ENCODE results near the gene ZNF764. TPM values are rescaled to one million over a fixed set of nuclear protein-coding genes. Genes with fewer than 3 reads are reported as not detected.
"Not testable (repeated sequence)": the region's sequence is repeated elsewhere in the genome, so short reads cannot be mapped to it uniquely, and the experiment has no call there.

The ZNF764 gene
- total RNA-seq, 1 donor from 2014 or later, result 39.0 TPM

DNA sequence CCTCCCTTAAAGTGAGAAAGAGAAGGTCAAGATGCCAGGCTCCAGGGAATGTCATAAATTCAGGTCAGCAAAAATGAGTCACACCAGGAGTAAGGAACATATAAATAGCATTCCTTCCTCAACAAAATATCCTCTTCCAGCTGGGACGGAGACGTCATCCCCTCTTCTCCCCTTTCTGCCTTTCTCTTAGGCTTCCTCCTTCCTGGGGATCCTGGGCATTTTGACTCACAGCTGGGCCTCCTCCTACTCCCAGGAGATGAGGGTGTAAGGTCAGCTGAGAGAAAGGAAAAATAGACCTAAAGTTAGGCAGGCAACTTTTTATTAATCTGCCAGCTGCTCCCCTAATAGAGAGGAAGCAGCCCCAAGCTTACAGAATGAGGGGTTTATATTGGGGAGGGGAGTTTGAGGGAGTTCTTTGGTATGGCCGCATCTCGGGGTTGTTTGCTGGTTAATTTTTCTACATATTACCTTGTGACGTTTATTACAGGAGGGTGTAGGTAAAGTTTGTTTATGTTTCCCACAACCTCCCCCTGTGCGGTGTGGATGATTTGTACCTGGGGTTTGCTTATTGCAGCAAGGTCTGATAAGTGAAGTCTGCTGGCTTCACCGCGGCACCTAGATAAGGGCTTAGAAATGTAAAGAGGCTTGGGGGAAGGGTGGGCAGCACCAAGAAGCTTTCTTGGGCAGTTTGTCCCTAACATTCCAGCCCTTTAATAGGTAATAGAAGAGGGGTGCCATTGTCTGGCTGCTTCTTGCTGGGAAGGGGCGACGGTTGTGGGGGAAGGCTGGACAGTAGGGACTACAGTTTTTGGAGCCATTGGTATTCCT lies 16.5 kb downstream of the ZNF764 start:
- Mint-ChIP-seq H3K27ac (ENCODE audit: unreplicated experiment) (no peak overlapping the region), H3K36me3 (ENCODE audit: unreplicated experiment) (no peaks in the 10 kb centered on the region), H3K9me3 (ENCODE audit: unreplicated experiment) (no peaks in the 10 kb centered on the region), H3K4me3 (ENCODE audit: unreplicated experiment) (no peak overlapping the region), H3K4me1 (ENCODE audit: low read depth, unreplicated experiment) (no peaks in the 10 kb centered on the region), H3K27me3 (ENCODE audit: unreplicated experiment) (peaks cover 3% of the 10 kb centered on the region)
- TF ChIP-seq, protein P1, sequence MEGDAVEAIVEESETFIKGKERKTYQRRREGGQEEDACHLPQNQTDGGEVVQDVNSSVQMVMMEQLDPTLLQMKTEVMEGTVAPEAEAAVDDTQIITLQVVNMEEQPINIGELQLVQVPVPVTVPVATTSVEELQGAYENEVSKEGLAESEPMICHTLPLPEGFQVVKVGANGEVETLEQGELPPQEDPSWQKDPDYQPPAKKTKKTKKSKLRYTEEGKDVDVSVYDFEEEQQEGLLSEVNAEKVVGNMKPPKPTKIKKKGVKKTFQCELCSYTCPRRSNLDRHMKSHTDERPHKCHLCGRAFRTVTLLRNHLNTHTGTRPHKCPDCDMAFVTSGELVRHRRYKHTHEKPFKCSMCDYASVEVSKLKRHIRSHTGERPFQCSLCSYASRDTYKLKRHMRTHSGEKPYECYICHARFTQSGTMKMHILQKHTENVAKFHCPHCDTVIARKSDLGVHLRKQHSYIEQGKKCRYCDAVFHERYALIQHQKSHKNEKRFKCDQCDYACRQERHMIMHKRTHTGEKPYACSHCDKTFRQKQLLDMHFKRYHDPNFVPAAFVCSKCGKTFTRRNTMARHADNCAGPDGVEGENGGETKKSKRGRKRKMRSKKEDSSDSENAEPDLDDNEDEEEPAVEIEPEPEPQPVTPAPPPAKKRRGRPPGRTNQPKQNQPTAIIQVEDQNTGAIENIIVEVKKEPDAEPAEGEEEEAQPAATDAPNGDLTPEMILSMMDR (IDR thresholded peaks at IDR 0.05; ENCODE audit: partially characterized antibody, unreplicated experiment), result no peak
- DNase-seq, result no peak

DNA sequence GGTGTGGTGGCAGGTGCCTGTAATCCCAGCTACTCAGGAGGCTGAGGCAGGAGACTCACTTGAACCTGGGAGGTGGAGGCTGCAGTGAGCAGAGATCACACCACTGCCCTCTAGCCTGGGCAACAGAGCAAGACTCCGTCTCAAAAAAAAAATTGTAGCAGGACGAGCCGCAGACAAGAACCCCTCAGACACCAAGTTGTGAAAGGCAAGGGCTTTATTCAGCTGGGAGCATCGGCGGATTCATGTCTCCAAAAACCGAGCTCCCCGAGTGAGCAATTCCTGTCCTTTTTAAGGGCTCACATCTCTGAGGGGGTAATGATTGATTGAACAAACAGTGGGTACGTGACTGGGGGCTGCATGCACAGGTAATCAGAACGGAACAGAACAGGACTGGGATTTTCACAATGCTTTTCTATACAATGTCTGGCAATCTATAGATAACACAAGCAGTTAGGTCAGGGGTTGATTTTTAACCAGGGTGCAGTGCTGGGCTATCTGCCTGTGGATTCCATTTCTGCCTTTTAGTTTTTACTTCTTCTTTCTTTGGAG lies 17.2 kb downstream of the ZNF764 start:
- H3K27me3 Mint-ChIP-seq (ENCODE audit: unreplicated experiment); H3K9me3 Mint-ChIP-seq (ENCODE audit: unreplicated experiment); DNase-seq; H3K4me3 Mint-ChIP-seq (ENCODE audit: unreplicated experiment); H3K27ac Mint-ChIP-seq (ENCODE audit: unreplicated experiment); H3K36me3 Mint-ChIP-seq (ENCODE audit: unreplicated experiment); H3K4me1 Mint-ChIP-seq (ENCODE audit: low read depth, unreplicated experiment): not testable (repeated sequence)

DNA sequence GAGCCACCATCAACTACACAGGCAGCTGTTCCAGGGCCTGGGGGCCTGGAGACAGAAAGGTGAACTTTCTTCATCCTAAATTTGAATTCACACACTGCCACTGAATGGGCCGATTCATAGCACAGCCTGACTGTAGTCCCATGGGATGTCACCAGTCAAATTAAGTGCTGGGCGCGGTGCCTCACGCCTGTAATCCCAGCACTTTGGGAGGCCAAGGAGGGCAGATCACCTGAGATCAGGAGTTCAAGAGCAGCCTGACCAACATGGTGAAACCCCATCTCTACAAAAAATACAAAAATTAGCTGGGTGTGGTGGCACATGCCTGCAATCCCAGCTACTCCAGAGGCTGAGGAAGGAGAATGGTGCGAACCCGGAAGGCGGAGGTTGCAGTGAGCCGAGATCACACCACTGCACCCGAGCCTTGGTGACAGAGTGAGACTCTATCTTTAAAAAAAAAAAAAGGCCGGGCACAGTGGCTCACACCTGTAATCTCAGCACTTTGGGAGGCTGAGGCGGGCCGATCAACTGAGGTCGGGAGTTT lies 18.1 kb downstream of the ZNF764 start:
- H3K4me1 Mint-ChIP-seq (ENCODE audit: low read depth, unreplicated experiment); H3K36me3 Mint-ChIP-seq (ENCODE audit: unreplicated experiment); H3K9me3 Mint-ChIP-seq (ENCODE audit: unreplicated experiment); DNase-seq; H3K27ac Mint-ChIP-seq (ENCODE audit: unreplicated experiment); H3K4me3 Mint-ChIP-seq (ENCODE audit: unreplicated experiment); H3K27me3 Mint-ChIP-seq (ENCODE audit: unreplicated experiment): not testable (repeated sequence)

DNA sequence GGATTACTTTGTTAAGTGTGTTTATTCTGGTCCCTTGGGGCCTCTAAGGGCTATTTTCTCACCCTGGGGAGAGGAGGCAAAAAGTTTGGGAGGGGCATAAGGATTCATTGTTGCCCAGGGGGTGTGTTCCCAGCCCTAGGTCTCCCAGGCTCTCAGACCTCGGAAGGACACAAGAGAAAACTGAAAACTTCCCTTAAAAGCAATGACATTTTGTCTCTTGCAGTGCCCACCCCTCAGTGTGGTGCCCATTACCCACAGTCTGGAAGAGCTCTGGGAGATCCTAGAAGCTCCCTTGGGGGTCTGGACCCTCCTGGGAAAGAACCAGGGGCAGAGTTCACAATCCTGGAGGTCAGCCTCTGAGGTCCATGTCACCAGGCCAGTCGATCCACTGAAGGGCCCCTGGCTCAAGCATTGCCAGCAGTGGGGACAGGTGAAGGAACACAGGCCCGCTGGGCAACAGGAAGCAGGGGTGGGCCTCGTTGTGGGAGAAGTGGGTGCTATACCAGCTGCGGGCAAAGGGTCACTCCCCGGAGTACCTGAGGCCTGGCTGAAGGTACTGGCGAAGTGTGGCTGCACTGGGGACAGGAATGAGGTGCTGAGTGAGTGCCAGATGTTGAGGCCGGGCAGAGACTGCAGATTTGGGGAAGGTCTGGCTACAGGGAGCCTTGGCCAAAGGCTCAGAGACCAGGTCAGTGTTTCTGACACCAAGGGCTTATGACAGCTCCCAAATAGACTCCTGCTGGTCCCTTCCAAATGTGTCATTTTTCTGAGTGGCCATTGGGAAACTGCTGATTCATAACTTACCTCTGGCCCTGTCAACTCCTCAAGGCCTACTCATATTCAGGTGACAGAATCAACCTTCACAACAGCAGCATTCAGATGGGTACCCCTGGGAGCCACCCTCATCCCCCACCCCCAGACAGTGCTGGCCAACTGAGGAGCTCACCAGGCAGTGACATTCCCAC lies 18.9 kb downstream of the ZNF764 start:
- Mint-ChIP-seq H3K27ac (ENCODE audit: unreplicated experiment) (no peak overlapping the region), H3K36me3 (ENCODE audit: unreplicated experiment) (no peaks in the 10 kb centered on the region), H3K9me3 (ENCODE audit: unreplicated experiment) (peaks cover 8% of the 10 kb centered on the region), H3K27me3 (ENCODE audit: unreplicated experiment) (peaks cover 4% of the 10 kb centered on the region), H3K4me3 (ENCODE audit: unreplicated experiment) (no peak overlapping the region), H3K4me1 (ENCODE audit: low read depth, unreplicated experiment) (peaks cover 3% of the 10 kb centered on the region)
- TF ChIP-seq, protein P1 (IDR thresholded peaks at IDR 0.05; ENCODE audit: partially characterized antibody, unreplicated experiment), result no peak
- DNase-seq, result no peak

DNA sequence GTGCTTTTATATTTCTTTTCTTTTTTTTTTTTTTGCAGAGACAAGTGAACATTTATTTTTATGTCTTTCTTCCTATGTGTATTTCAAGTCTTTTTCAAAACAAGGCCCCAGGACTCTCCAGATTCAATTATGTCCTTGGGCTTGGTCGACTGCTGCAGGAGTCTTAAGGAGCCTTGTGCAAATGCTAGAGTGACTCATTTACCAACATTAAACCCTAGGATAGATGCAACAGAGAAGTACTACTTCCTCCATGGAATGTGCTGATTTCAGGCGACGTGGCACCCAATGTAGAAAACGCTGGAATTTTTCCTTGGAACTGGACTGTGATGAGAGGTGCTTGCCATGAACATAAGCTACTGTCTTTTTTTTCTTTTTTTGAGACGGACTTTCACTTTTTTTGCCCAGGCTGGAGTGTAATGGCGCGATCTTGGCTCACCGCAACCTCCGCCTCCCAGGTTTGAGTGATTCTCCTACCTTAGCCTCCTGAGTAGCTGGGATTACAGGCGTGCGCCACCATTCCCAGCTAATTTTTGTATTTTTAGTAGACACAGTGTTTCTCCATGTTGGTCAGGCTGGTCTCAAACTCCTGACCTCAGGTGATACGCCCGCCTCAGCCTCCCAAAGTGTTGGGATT lies 21.7 kb downstream of the ZNF764 start:
- peaks cover 12% of the 10 kb centered on the region for H3K9me3 Mint-ChIP-seq (ENCODE audit: unreplicated experiment)
- not testable (repeated sequence) for H3K27ac Mint-ChIP-seq (ENCODE audit: unreplicated experiment); H3K27me3 Mint-ChIP-seq (ENCODE audit: unreplicated experiment)

DNA sequence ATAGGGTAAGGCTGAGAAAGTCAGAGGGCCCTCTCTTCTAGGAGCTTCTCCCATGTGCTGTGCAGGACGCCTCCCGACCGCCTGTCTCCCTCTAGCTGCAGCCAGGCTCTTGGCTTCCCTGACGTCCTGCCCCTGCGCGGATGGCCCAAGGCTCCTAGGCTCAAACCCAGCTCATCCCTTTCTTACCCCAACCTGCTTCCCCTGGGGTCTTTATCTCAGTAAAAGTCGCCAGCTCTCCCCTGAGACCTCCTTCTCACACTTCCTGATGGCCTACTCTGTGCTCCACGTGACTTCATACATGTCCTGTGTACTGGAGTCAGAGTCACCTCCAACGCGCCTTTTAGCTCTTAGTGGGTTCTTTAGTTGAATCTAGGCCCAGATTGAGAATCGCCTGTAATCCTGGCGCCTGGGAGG lies 22.4 kb downstream of the ZNF764 start:
- peaks cover 12% of the 10 kb centered on the region for H3K9me3 Mint-ChIP-seq (ENCODE audit: unreplicated experiment)
- TF ChIP-seq, protein P1 (IDR thresholded peaks at IDR 0.05; ENCODE audit: partially characterized antibody, unreplicated experiment), result no peak
- peak; percentile 78 for DNase-seq
- H3K4me1 Mint-ChIP-seq (ENCODE audit: low read depth, unreplicated experiment), result peaks cover 7% of the 10 kb centered on the region
- peak overlapping the region; percentile 96 for H3K27ac Mint-ChIP-seq (ENCODE audit: unreplicated experiment)
- H3K36me3 Mint-ChIP-seq (ENCODE audit: unreplicated experiment), result no peaks in the 10 kb centered on the region
- peaks cover 4% of the 10 kb centered on the region for H3K27me3 Mint-ChIP-seq (ENCODE audit: unreplicated experiment)
- H3K4me3 Mint-ChIP-seq (ENCODE audit: unreplicated experiment), result peak overlapping the region; percentile 98

More for the DNA sequence above, 21.7 kb downstream of the ZNF764 start:
- not testable (repeated sequence) for H3K4me1 Mint-ChIP-seq (ENCODE audit: low read depth, unreplicated experiment); DNase-seq; H3K36me3 Mint-ChIP-seq (ENCODE audit: unreplicated experiment)
- H3K4me3 Mint-ChIP-seq (ENCODE audit: unreplicated experiment), result peak overlapping the region; percentile 98
